GM12891 (cell line): ENCODE results near the gene PAX4.
"Not testable (repeated sequence)": the region's sequence is repeated elsewhere in the genome, so short reads cannot be mapped to it uniquely, and the experiment has no call there.

Source experiments
- DNase-seq: peaks from one replicate; pipeline ENCODE4 v3.0.0; 2011; ENCODE audit warnings: low spot score; ENCODE audit not compliant: insufficient read length
- FAIRE-seq: peaks from 2 replicates; lab custom pipeline; 2011; peaks lifted over from hg19 to GRCh38; lab: Jason Lieb, UNC
- PAX5 ChIP-seq: IDR thresholded peaks from 2 replicates; pipeline ENCODE4 v1.6.1; 2011; ENCODE audit warnings: low read length, moderate library complexity, mild to moderate bottlenecking; ENCODE audit not compliant: insufficient read depth, severe bottlenecking
- POLR2A ChIP-seq: IDR thresholded peaks from 2 replicates; pipeline ENCODE4 v1.6.1; 2011; ENCODE audit warnings: low read depth, low read length, control low read depth
- POLR2AphosphoS5 ChIP-seq: IDR thresholded peaks from 2 replicates; pipeline ENCODE4 v1.6.1; 2011; ENCODE audit warnings: low read depth, low read length, control low read depth
- POU2F2 ChIP-seq: IDR thresholded peaks from 2 replicates; pipeline ENCODE4 v1.6.1; 2011; ENCODE audit warnings: low read depth, mild to moderate bottlenecking, control low read depth, low read length, moderate library complexity
- SPI1 ChIP-seq: IDR thresholded peaks from 2 replicates; pipeline ENCODE4 v1.6.1; 2011; ENCODE audit warnings: low read depth, low read length, control low read depth
- TAF1 ChIP-seq: IDR thresholded peaks from 2 replicates; pipeline ENCODE4 v1.6.1; 2011; ENCODE audit warnings: low read depth, low read length, control low read depth

Gene PAX4

GRCh38 chr7:127578711-127579275 lies 39.1 kb downstream of the PAX4 start:
- TF ChIP-seq PAX5 (no peak), POU2F2 (no peak), POLR2AphosphoS5 (no peak), TAF1 (no peak), SPI1 (no peak), POLR2A (no peak)
- FAIRE-seq (no peak), DNase-seq (no peak)

- DNase-seq, result no peak
- FAIRE-seq, result no peak
- TF ChIP-seq POLR2A (no peak), POU2F2 (no peak), SPI1 (no peak), TAF1 (no peak), POLR2AphosphoS5 (no peak), PAX5 (no peak)
Observed at GRCh38 chr7:127578036-127578684, 39.8 kb downstream of the PAX4 start.

GRCh38 chr7:127571741-127572505 lies 46.0 kb downstream of the PAX4 start:
- TF ChIP-seq POLR2AphosphoS5 (no peak), PAX5 (no peak), POLR2A (no peak), POU2F2 (no peak), TAF1 (no peak), SPI1 (no peak)
- FAIRE-seq (no peak), DNase-seq (no peak)

GRCh38 chr7:127568034-127568433 lies 49.9 kb downstream of the PAX4 start:
- DNase-seq, FAIRE-seq: not testable (repeated sequence)

GRCh38 chr7:127566242-127566641 lies 51.7 kb downstream of the PAX4 start:
- DNase-seq (no peak), FAIRE-seq (no peak)

More at GRCh38 chr7:127566242-127566641, 51.7 kb downstream of the PAX4 start:
- TF ChIP-seq PAX5, result no peak
- no peak for TF ChIP-seq POU2F2
- TF ChIP-seq POLR2A, result no peak
- no peak for TF ChIP-seq POLR2AphosphoS5
- TF ChIP-seq TAF1, result no peak
- no peak for TF ChIP-seq SPI1
